IMR-90 (cell line): ENCODE data around the gene MGST2.

Experiments used
- MAFK ChIP-seq: IDR thresholded peaks from 2 replicates; pipeline ENCODE4 v1.6.1; 2012; ENCODE audit warnings: low read depth, low read length, improper control_type of control experiment
- POLR2A ChIP-seq: IDR thresholded peaks from 2 replicates; pipeline ENCODE4 v1.6.1; 2012; ENCODE audit warnings: mild to moderate bottlenecking, low read depth, low read length
- RFX5 ChIP-seq: IDR thresholded peaks from 2 replicates; pipeline ENCODE4 v1.8.0; 2012; ENCODE audit warnings: low read depth, mild to moderate bottlenecking, low read length, moderate library complexity

DNA sequence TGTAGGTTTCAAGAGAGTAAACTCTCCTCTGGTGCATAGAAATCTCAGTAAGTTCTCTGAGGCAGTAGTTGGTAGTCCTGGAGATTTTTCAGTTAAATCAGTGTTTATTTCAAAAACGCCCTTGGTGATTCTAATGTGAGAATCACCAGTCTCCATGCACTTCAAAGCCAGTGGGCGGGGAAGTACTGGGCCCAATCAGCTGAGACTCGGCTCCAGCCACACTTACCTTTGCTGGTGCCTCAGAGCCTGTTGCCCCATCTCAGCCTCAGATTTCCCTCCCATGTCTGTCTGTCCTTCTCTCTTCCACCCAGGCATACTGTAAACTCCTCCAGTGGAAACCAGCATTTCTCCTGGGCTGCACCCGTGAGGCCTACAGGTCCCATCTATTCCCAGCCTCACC lies 7.4 kb upstream of the MGST2 start:
- TF ChIP-seq POLR2A (no peak), RFX5 (no peak), MAFK (no peak)
